ENCODE measurements around the gene MAN2A1.
"Not testable (repeated sequence)": the region's sequence is repeated elsewhere in the genome, so short reads cannot be mapped to it uniquely, and the experiment has no call there.

The MAN2A1 gene

DNA sequence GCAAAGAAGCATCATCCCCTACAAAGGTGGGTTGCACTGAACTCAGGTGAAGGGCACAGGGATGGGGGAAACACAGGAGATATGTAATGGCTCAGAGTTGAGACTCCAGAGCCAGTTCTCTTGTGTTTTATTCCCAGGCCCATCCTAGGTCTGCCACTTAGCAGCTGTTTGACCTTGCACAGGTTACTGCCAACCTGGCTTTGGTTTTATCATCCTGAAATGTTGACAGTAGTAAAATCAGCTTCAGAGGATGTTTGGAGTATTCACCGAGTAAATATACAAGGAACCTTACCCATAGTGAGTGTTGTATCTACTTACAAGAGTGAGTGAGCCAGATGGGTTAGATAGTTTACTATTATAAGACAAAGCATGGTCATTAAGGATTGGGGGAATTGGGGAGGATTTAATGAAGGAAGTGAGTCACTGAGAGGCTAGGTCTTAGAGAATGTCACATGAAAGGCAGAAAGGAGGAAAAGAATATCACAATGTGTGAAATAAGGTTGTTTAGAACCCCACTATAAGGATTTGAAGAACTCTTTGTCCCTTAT lies 141.3 kb downstream of the MAN2A1 start:
- H3K4me3 ChIP-seq (ENCODE audit: low read depth, low read length): no peak overlapping the region
- TF ChIP-seq, protein P1, sequence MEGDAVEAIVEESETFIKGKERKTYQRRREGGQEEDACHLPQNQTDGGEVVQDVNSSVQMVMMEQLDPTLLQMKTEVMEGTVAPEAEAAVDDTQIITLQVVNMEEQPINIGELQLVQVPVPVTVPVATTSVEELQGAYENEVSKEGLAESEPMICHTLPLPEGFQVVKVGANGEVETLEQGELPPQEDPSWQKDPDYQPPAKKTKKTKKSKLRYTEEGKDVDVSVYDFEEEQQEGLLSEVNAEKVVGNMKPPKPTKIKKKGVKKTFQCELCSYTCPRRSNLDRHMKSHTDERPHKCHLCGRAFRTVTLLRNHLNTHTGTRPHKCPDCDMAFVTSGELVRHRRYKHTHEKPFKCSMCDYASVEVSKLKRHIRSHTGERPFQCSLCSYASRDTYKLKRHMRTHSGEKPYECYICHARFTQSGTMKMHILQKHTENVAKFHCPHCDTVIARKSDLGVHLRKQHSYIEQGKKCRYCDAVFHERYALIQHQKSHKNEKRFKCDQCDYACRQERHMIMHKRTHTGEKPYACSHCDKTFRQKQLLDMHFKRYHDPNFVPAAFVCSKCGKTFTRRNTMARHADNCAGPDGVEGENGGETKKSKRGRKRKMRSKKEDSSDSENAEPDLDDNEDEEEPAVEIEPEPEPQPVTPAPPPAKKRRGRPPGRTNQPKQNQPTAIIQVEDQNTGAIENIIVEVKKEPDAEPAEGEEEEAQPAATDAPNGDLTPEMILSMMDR (IDR thresholded peaks at IDR 0.05; ENCODE audit: borderline replicate concordance, insufficient read depth, low read depth, low read length): no peak

DNA sequence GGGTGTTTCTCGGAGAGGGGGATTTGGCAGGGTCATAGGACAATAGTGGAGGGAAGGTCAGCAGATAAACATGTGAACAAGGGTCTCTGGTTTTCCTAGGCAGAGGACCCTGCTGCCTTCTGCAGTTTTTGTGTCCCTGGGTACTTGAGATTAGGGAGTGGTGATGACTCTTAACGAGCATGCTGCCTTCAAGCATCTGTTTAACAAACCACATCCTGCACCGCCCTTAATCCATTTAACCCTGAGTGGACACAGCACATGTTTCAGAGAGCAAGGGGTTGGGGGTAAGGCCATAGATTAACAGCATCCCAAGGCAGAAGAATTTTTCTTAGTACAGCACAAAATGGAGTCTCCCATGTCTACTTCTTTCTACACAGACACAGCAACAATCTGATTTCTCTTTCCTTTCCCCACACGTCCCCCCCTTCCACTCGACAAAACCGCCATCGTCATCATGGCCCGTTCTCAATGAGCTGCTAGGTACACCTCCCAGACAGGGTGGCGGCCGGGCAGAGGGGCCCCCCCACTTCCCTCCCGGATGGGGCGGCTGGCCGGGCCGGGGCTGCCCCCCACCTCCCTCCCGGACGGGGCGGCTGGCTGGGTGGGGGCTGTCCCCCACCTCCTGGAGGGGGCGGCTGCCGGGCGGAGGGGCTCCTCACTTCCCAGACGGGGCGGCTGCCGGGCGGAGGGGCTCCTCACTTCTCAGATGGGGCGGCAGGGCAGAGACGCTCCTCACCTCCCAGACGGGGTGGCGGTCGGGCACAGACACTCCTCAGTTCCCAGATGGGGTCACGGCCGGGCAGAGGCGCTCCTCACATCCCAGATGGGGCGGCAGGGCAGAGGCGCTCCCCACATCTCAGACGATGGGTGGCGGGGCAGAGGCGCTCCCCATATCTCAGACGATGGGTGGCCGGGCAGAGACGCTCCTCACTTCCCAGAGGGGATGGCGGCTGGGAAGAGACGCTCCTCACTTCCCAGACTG lies 142.8 kb downstream of the MAN2A1 start:
- H3K4me3 ChIP-seq (ENCODE audit: low read depth, low read length): not testable (repeated sequence)

- TF ChIP-seq, protein P1 (IDR thresholded peaks at IDR 0.05; ENCODE audit: borderline replicate concordance, insufficient read depth, low read depth, low read length): no peak
- no peak overlapping the region for H3K4me3 ChIP-seq (ENCODE audit: low read depth, low read length)
Measured at GRCh38 chr5:109833946-109834345, 144.2 kb downstream of the MAN2A1 start.

GRCh38 chr5:109836280-109836679 lies 146.6 kb downstream of the MAN2A1 start:
- no peak overlapping the region for H3K4me3 ChIP-seq (ENCODE audit: low read depth, low read length)
- TF ChIP-seq, protein P1 (IDR thresholded peaks at IDR 0.05; ENCODE audit: borderline replicate concordance, insufficient read depth, low read depth, low read length): no peak

DNA sequence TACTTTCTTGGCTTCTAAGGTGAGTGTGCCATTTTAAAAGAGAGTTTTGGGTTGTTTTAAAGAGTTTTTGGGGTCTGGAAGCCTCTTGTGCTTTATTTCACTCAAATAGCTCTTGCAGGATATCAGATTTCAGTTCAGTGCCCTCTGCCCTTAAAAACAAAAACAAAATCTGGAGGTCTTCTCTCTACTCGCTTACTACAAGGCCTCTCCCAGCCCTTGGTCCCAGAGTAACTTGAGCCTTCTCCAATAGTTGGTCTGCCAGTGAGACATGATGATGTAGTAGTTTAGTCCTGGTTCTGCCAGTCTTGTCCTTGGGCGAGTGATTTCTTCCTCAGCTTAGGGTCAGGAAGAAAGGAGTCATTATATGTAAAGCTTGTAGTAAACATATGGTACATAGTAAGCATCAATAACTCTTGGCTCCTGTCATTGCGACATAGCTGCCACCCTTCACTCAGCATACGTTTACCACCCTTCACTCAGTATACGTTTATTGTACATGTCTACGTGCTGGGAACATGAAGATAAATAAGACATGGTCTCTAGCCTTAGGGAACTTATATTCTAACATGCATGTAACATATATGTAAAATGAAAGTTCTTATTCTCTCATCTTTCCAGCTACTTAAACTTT lies 147.6 kb downstream of the MAN2A1 start:
- TF ChIP-seq, protein P1 (IDR thresholded peaks at IDR 0.05; ENCODE audit: borderline replicate concordance, insufficient read depth, low read depth, low read length): no peak
- no peak overlapping the region for H3K4me3 ChIP-seq (ENCODE audit: low read depth, low read length)

GRCh38 chr5:109838157-109838556 lies 148.4 kb downstream of the MAN2A1 start:
- TF ChIP-seq, protein P1 (IDR thresholded peaks at IDR 0.05; ENCODE audit: borderline replicate concordance, insufficient read depth, low read depth, low read length): no peak
- H3K4me3 ChIP-seq (ENCODE audit: low read depth, low read length): no peak overlapping the region

GRCh38 chr5:109844148-109844547 lies 154.4 kb downstream of the MAN2A1 start:
- no peak overlapping the region for H3K4me3 ChIP-seq (ENCODE audit: low read depth, low read length)
- TF ChIP-seq, protein P1 (IDR thresholded peaks at IDR 0.05; ENCODE audit: borderline replicate concordance, insufficient read depth, low read depth, low read length): no peak
